ENCODE measurements around the gene KCNH8. TPM values are rescaled to one million over a fixed set of nuclear protein-coding genes. Genes with fewer than 3 reads are reported as not detected.

KCNH8 gene
- total RNA-seq, 1 experiment from 2014 or later: 3.7 TPM

GRCh38 chr3:19284974-19285373 lies 136.7 kb downstream of the KCNH8 start:
- Histone ChIP-seq H3K9me3 (ENCODE audit: control insufficient read depth, low read depth, low read length) (no peaks in the 10 kb centered on the region), H3K4me2 (ENCODE audit: insufficient read depth, insufficient read length, low read length) (no peak overlapping the region), H3K9ac (ENCODE audit: extremely low read depth, insufficient read length, low read length) (no peak overlapping the region), H3K4ac (ENCODE audit: low read depth, low read length) (no peak overlapping the region), H2AFZ (ENCODE audit: low read length) (no peak overlapping the region), H3K4me1 (ENCODE audit: insufficient read depth, low read length) (no peaks in the 10 kb centered on the region), H2BK15ac (ENCODE audit: low read depth, low read length) (no peak overlapping the region), H3K56ac (ENCODE audit: insufficient read length, low read depth, low read length) (no peak overlapping the region), H2BK120ac (ENCODE audit: low read depth, low read length, poor library complexity, severe bottlenecking) (no peak overlapping the region), H3K27me3 (ENCODE audit: insufficient read depth, low read length) (no peaks in the 10 kb centered on the region), H2BK20ac (ENCODE audit: low read depth, low read length, poor library complexity, severe bottlenecking) (no peak overlapping the region), H4K91ac (ENCODE audit: insufficient read length, low read depth, low read length) (no peak overlapping the region), H3T11ph (ENCODE audit: low read length) (no peak overlapping the region), H3K23me2 (ENCODE audit: insufficient read length, low read depth, low read length, poor library complexity, severe bottlenecking) (no peaks in the 10 kb centered on the region), H4K20me1 (ENCODE audit: control insufficient read depth, insufficient read depth, insufficient read length) (no peaks in the 10 kb centered on the region), H3K79me1 (ENCODE audit: insufficient read depth, low read depth, low read length, poor library complexity, severe bottlenecking) (no peaks in the 10 kb centered on the region), H2BK12ac (ENCODE audit: insufficient read length, low read depth, low read length) (no peak overlapping the region), H2BK5ac (ENCODE audit: insufficient read length, low read length) (no peak overlapping the region), H4K8ac (replicated peaks; ENCODE audit: insufficient read length, low read depth, low read length) (no peak overlapping the region), H3K18ac (ENCODE audit: insufficient read length, low read depth, low read length) (no peak overlapping the region), H2AK5ac (ENCODE audit: insufficient read length, low read length) (no peak overlapping the region), H4K5ac (ENCODE audit: insufficient read length, low read depth, low read length) (no peak overlapping the region), H3K23ac (ENCODE audit: insufficient read length, low read depth, low read length) (no peak overlapping the region), H3K79me2 (ENCODE audit: insufficient read depth, low read length) (no peaks in the 10 kb centered on the region), H3K27ac (ENCODE audit: insufficient read length, low read depth, low read length) (no peak overlapping the region), H3K14ac (ENCODE audit: insufficient read depth, low read length) (no peak overlapping the region)
- H3K27ac Mint-ChIP-seq: no peak overlapping the region; a peak in 3 of 7 replicates
- peaks cover 0 to 13% (median 8%) of the 10 kb centered on the region in 3 experiments; a peak in 4 of 7 replicates for H3K36me3 Mint-ChIP-seq (ENCODE audit: insufficient read depth in 1 of 3, low read depth in 3 of 3)
- peaks cover 12 to 14% of the 10 kb centered on the region in 2 experiments for H3K4me1 Mint-ChIP-seq
- DNase-seq: no peak
- H3K4me3 Mint-ChIP-seq: no peak overlapping the region
- no peaks in the 10 kb centered on the region for H3K27me3 Mint-ChIP-seq (ENCODE audit: low read depth)
- no CpG with 5 or more reads among the region's 3 CpGs for WGBS (ENCODE audit: extremely low coverage, insufficient read length, low lambda C conversion rate)
- peaks cover 0 to 4% of the 10 kb centered on the region in 2 experiments; a peak in 1 of 5 replicates for H3K9me3 Mint-ChIP-seq
- no peak for TF ChIP-seq CTCF (conservative IDR thresholded peaks at IDR 0.05)
